ENCODE data around the gene CLCN7. TPM values are rescaled to one million over a fixed set of nuclear protein-coding genes. Genes with fewer than 3 reads are reported as not detected.

The CLCN7 gene
- total and polyA plus RNA-seq, 2 of the 13 experiments (the other 11 are each of a cell fraction or from before 2014, with no cell fraction given) = 24.6 to 25.1 TPM

DNA sequence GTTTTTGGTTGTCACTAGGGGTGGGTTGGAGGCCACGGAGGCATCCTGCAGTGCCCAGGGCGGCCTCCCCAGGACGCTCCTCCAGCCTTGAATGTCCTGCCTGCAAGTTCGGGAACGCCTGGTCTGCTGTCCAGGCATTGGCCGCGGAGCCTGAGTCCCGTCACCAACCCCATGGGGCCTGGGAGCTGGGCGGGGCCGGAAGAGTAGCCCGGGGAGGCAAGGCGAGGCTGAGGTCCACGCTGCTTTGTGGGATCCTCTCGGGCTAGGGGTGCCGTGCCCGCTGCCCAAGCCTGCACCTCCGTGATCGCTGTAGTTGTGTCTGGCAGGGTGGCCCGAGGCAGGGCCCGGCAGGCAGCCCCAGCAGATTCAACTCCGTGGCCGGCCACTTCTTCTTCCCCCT lies 31.1 kb upstream of the CLCN7 start:
- CTCF ChIA-PET (ENCODE audit: low intra/inter-chr PET ratio, low total read pairs) = no interaction called here
- no peak for ATAC-seq
- in situ Hi-C loops (cut with HindIII; ENCODE audit: extremely low pct_ligation_motif_present, low pct_unique_long_range_greater_than_20kb) (no loop called here), intact Hi-C loops (cut with micrococcal nuclease; ENCODE audit: unreplicated experiment) (no loop called here)
- H3K36me3 ChIP-seq (replicated peaks in 1 of 2; ENCODE audit: control insufficient read depth in 1 of 2, insufficient read depth in 2 of 2, low read length in 2 of 2) = peaks cover 12 to 24% of the 10 kb centered on the region in 2 experiments; a peak in 2 of 5 replicates
- no peak overlapping the region for H2AFZ ChIP-seq (ENCODE audit: low read length)
- DNase-seq (ENCODE audit: low spot score) = no peak
- no peaks in the 10 kb centered on the region for H3K4me1 ChIP-seq (ENCODE audit: insufficient read depth, low read length)
- H3K27me3 ChIP-seq (ENCODE audit: control insufficient read depth in 1 of 2, insufficient read depth in 2 of 2, low read length in 2 of 2) = no peaks in the 10 kb centered on the region
- no peak overlapping the region for H3K9ac ChIP-seq (ENCODE audit: insufficient read depth, low read depth, low read length)
- H3K4me2 ChIP-seq (ENCODE audit: low read depth, low read length) = no peak overlapping the region
- WGBS (ENCODE audit: low lambda C conversion rate) = 97% methylated on average over 7 of the region's 22 CpGs
- POLR2A ChIA-PET = no interaction called here
- H3K79me2 ChIP-seq (ENCODE audit: insufficient read depth, low read length) = no peaks in the 10 kb centered on the region
- H4K20me1 ChIP-seq (ENCODE audit: insufficient read depth, low read length) = no peaks in the 10 kb centered on the region
- H3K4me3 ChIP-seq (replicated peaks in 1 of 3; ENCODE audit: insufficient read depth in 1 of 3, low read depth in 2 of 3, low read length in 3 of 3) = no peak overlapping the region
- no peaks in the 10 kb centered on the region for H3K9me3 ChIP-seq (ENCODE audit: low read length)
- TF ChIP-seq, protein P1, sequence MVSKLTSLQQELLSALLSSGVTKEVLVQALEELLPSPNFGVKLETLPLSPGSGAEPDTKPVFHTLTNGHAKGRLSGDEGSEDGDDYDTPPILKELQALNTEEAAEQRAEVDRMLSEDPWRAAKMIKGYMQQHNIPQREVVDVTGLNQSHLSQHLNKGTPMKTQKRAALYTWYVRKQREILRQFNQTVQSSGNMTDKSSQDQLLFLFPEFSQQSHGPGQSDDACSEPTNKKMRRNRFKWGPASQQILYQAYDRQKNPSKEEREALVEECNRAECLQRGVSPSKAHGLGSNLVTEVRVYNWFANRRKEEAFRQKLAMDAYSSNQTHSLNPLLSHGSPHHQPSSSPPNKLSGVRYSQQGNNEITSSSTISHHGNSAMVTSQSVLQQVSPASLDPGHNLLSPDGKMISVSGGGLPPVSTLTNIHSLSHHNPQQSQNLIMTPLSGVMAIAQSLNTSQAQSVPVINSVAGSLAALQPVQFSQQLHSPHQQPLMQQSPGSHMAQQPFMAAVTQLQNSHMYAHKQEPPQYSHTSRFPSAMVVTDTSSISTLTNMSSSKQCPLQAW (CRISPR knock-in tag; IDR thresholded peaks at IDR 0.05) = no peak
- TF ChIP-seq ZNF713 (CRISPR knock-in tag; IDR thresholded peaks at IDR 0.05) (no peak), ZNF335 (CRISPR knock-in tag; IDR thresholded peaks at IDR 0.05) (no peak), ASH2L (IDR thresholded peaks at IDR 0.05; ENCODE audit: insufficient read length, low read depth, low read length) (no peak)
- BruUV-seq (replicated peaks) = no TSS peak
- no peak for FAIRE-seq
- no peak overlapping the region for H3K27ac ChIP-seq (ENCODE audit: extremely low read length, insufficient read depth, low read length)

DNA sequence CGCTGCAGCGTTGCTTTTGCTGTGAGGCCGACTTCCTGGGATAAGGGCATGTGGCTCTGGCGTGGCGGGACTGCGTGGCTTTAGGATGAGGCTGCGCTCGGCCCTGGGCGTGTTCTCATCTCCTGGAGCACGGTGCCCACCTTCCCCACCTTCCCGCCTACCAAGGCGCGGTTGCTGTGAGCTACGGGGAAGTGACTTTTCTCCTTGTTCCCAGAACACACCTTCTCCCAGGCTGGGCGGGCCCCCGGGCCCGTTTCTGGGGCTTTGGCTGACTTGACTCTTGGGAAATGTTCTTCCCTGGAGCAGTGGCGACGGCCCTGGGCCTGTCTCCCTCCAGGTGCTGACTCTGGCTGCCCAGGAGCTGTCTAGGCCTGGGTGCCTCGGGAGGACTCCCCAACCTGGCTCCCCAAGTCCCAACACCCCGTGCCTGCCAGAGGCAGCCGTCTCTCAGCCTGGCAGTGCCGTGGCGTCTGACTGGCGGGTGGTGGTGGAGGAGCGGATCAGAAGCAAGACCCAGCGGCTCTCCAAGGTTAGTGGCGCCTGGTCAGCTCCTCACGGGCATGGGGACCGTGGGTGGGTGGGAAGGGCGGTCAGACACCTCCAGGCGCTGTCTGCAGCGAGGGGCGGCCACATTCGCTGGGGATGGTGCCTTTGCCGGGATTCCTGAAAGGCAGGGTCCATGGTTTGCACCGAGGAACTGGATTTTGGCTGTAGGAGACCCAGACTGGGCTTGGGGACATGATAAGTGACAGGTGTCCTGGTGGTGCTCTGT lies 30.4 kb upstream of the CLCN7 start:
- ChIA-PET POLR2A (interaction anchor here (0.7 kb wide), 1 partner anchor 11 kb away, joined by 3 read pairs; no protein-coding TSS in a partner anchor), CTCF (ENCODE audit: low intra/inter-chr PET ratio, low total read pairs) (no interaction called here)
- Histone ChIP-seq H3K36me3 (replicated peaks in 1 of 2; ENCODE audit: control insufficient read depth in 1 of 2, insufficient read depth in 2 of 2, low read length in 2 of 2) (peaks cover 12 to 24% of the 10 kb centered on the region in 2 experiments; a peak in 2 of 5 replicates), H3K9ac (ENCODE audit: insufficient read depth, low read depth, low read length) (no peak overlapping the region), H3K27me3 (ENCODE audit: control insufficient read depth in 1 of 2, insufficient read depth in 2 of 2, low read length in 2 of 2) (no peaks in the 10 kb centered on the region), H4K20me1 (ENCODE audit: insufficient read depth, low read length) (no peaks in the 10 kb centered on the region), H3K4me2 (ENCODE audit: low read depth, low read length) (no peak overlapping the region), H3K9me3 (ENCODE audit: low read length) (no peaks in the 10 kb centered on the region), H3K27ac (ENCODE audit: extremely low read length, insufficient read depth, low read length) (no peak overlapping the region), H2AFZ (ENCODE audit: low read length) (no peak overlapping the region), H3K79me2 (ENCODE audit: insufficient read depth, low read length) (no peaks in the 10 kb centered on the region), H3K4me1 (ENCODE audit: insufficient read depth, low read length) (no peaks in the 10 kb centered on the region), H3K4me3 (replicated peaks in 1 of 3; ENCODE audit: insufficient read depth in 1 of 3, low read depth in 2 of 3, low read length in 3 of 3) (no peak overlapping the region)
- FAIRE-seq (no peak), ATAC-seq (no peak), DNase-seq (ENCODE audit: low spot score) (no peak)
- 99% methylated on average over 17 of the region's 37 CpGs for WGBS (ENCODE audit: low lambda C conversion rate)
- TF ChIP-seq, protein P2, sequence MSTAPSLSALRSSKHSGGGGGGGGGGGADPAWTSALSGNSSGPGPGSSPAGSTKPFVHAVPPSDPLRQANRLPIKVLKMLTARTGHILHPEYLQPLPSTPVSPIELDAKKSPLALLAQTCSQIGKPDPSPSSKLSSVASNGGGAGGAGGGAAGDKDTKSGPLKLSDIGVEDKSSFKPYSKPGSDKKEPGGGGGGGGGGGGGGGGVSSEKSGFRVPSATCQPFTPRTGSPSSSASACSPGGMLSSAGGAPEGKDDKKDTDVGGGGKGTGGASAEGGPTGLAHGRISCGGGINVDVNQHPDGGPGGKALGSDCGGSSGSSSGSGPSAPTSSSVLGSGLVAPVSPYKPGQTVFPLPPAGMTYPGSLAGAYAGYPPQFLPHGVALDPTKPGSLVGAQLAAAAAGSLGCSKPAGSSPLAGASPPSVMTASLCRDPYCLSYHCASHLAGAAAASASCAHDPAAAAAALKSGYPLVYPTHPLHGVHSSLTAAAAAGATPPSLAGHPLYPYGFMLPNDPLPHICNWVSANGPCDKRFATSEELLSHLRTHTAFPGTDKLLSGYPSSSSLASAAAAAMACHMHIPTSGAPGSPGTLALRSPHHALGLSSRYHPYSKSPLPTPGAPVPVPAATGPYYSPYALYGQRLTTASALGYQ (CRISPR knock-in tag; IDR thresholded peaks at IDR 0.05) = no peak
- TF ChIP-seq AGO2 (optimal IDR thresholded peaks at IDR 0.05; ENCODE audit: low read depth, low read length) = peak; percentile 67
- BruUV-seq (replicated peaks) = no TSS peak
- intact Hi-C loops (cut with micrococcal nuclease; ENCODE audit: unreplicated experiment) = no loop called here
- in situ Hi-C loops (cut with HindIII; ENCODE audit: extremely low pct_ligation_motif_present, low pct_unique_long_range_greater_than_20kb) = no loop called here
